Gastrocnemius medialis (tissue), 4 donors: Measurements from ENCODE around the gene WDR45B. TPM values are rescaled to one million over a fixed set of nuclear protein-coding genes. Genes with fewer than 3 reads are reported as not detected.
A peak's percentile ranks its signal among the peaks of the same experiment; 100 is the strongest.
"Not testable (repeated sequence)": the region's sequence is repeated elsewhere in the genome, so short reads cannot be mapped to it uniquely, and the experiment has no call there.

ENCODE experiments used
- ATAC-seq, 2 donors: fragments of 150-250 bp; one replicate each; pipeline ENCODE4 v1.9.1; 2016
- DNase-seq, 2 donors: peaks; one replicate each; pipeline ENCODE4 v3.0.0-alpha.2; 2019
- H3K27ac ChIP-seq, 4 donors: fragments of 200-600 bp; sonication (generic); 1 replicate in 1 of 4; 2 replicates in 3 of 4; pipeline ENCODE4 v1.5.1; 2016 to 2018; ENCODE audit warnings: mild to moderate bottlenecking in 2 of 4, moderate library complexity in 1 of 4
- H3K27me3 ChIP-seq, 3 donors: fragments of 200-600 bp; sonication (generic) in 2 of 3; 1 replicate in 1 of 3; 2 replicates in 2 of 3; pipeline versions ENCODE4 v1.5.1 to v1.6.0; 2016 to 2019; ENCODE audit warnings: mild to moderate bottlenecking in 1 of 3, moderate library complexity in 1 of 3
- H3K36me3 ChIP-seq, 2 donors: fragments of 200-600 bp; sonication (generic) in 1 of 2; one replicate each; pipeline ENCODE4 v1.5.1; 2017 to 2018
- H3K4me1 ChIP-seq, 2 donors: fragments of 200-600 bp; sonication (generic) in 1 of 2; one replicate each; pipeline ENCODE4 v1.5.1; 2016 to 2017; ENCODE audit warnings: mild to moderate bottlenecking in 2 of 2
- H3K4me3 ChIP-seq, 4 donors: fragments of 200-600 bp; sonication (generic) in 3 of 4; 1 replicate in 1 of 4; 2 replicates in 3 of 4; pipeline ENCODE4 v1.5.1; 2016 to 2019; ENCODE audit warnings: mild to moderate bottlenecking in 2 of 4
- H3K9me3 ChIP-seq, 3 donors: fragments of 200-600 bp; sonication (generic) in 2 of 3; 1 replicate in 1 of 3; 2 replicates in 2 of 3; pipeline ENCODE4 v1.5.1; 2016 to 2019
- CTCF ChIP-seq, 5 experiments: fragments of 450-650 bp in 3 of 5; fragments of 200-600 bp in 2 of 5; sonication (generic) in 2 of 5; IDR thresholded peaks in 4 of 5; conservative IDR thresholded peaks in 1 of 5; 1 replicate in 4 of 5; 2 replicates in 1 of 5; pipeline ENCODE4 v1.5.1; 2016 to 2019; ENCODE audit warnings: antibody characterized with exemption in 5 of 5, mild to moderate bottlenecking in 3 of 5, moderate library complexity in 3 of 5
- POLR2A ChIP-seq, 2 donors: fragments of 450-650 bp; IDR thresholded peaks; one replicate each; pipeline ENCODE4 v1.6.1; 2017; ENCODE audit warnings: antibody characterized with exemption in 2 of 2, mild to moderate bottlenecking in 2 of 2, moderate library complexity in 2 of 2
- in situ Hi-C, 4 donors: fragments of 200-750 bp; cut with MboI; loops; one replicate each; pipeline versions ENCODE4 v1.15.0 to v1.8.0; 2017; ENCODE audit warnings: low sequenced_read_pairs in 4 of 4
- intact Hi-C: fragments of 100-400 bp; cut with DNase I; formaldehyde crosslinking; loops from one replicate; pipeline ENCODE4 v1.15.1; 2023; ENCODE audit warnings: low total_unique reads
- total RNA-seq, 4 donors: library from RNA; depleted of rRNA; stranded (reverse); fragments of >200 nt; gene quantifications; one replicate each; pipeline versions ENCODE4 v1.1.0 to v1.2.3, GENCODE V29; 2016

The WDR45B gene
- total RNA-seq, 4 donors from 2014 or later = 28.0 to 39.2 (median 34.8) TPM

DNA sequence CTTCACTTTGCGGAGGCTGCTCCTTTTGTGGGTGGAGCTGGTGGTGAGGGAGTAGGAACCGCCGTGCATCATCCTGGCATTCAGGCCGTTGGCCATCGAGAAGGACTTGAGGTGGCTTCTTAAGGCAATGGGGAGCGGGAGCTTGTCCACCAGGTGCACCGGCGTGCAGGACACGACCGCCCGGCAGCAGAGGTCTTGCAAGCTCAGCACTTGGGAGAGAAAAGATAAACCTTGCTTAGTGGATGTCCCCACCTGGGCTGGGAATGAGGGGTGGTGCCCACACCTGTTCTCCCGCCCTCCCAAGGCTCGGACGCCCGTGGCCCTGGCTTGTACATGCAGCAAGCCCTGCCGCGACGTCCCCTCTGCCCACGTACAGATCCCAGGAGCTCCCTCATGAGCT, 9.7 kb upstream of the WDR45B start:
- no peak for DNase-seq
- peaks cover 0 to 8% of the 10 kb centered on the region in 2 donors for H3K36me3 ChIP-seq
- intact Hi-C loops (no loop called here), in situ Hi-C loops (loop anchor here in 3 of 4 donors (10.0 to 25.0 kb wide), 2 partner anchors 97 to 104 kb away; partner anchors contain the start of gene TBCD (in 3 of the 3))
- H3K27ac ChIP-seq = no peak overlapping the region
- ATAC-seq = no peak
- H3K4me3 ChIP-seq = no peak overlapping the region
- H3K9me3 ChIP-seq = no peaks in the 10 kb centered on the region
- H3K27me3 ChIP-seq = no peaks in the 10 kb centered on the region
- TF ChIP-seq CTCF (IDR thresholded peaks at IDR 0.05 in 4 of 5, conservative IDR thresholded peaks at IDR 0.05 in 1 of 5) (no peak), POLR2A (IDR thresholded peaks at IDR 0.05) (no peak)
- H3K4me1 ChIP-seq = no peaks in the 10 kb centered on the region

GRCh38 chr17:82656266-82656665, 8.0 kb upstream of the WDR45B start:
- in situ Hi-C loops (loop anchor here in 3 of 4 donors (10.0 to 25.0 kb wide), 2 partner anchors 99 to 106 kb away; partner anchors contain the start of gene TBCD (in 3 of the 3)), intact Hi-C loops (no loop called here)
- no peak for ATAC-seq
- peaks cover 0 to 4% of the 10 kb centered on the region in 2 donors for H3K4me1 ChIP-seq
- DNase-seq = no peak
- peaks cover 0 to 8% of the 10 kb centered on the region in 2 donors for H3K36me3 ChIP-seq
- H3K27me3 ChIP-seq = no peaks in the 10 kb centered on the region
- no peaks in the 10 kb centered on the region for H3K9me3 ChIP-seq
- H3K27ac ChIP-seq = no peak overlapping the region
- no peak for TF ChIP-seq POLR2A (IDR thresholded peaks at IDR 0.05)
- no peak overlapping the region for H3K4me3 ChIP-seq

DNA sequence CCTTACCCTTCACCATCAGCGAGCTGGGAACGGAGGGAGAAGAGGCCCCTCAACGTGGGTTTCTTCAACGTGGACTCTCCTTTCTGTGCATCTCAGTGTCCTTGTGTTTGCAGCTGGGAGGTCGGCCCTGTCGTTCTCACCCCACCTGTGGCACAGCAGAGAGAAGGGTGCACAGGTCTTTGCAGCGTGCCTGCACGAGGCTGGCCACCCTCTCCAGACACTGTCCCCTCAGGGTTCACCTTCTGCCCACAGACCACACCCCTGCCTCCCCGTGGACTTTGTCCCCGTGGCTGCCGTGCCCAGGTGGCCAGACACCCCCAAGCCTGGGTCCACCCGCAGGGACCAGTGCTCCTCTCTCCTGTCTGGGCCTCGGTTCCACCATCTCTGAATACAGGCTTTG, 7.3 kb upstream of the WDR45B start:
- intact Hi-C loops = no loop called here
- ATAC-seq = no peak
- TF ChIP-seq CTCF (IDR thresholded peaks at IDR 0.05 in 4 of 5, conservative IDR thresholded peaks at IDR 0.05 in 1 of 5) = no peak
- no peak for TF ChIP-seq POLR2A (IDR thresholded peaks at IDR 0.05)
- in situ Hi-C loops = loop anchor here in 3 of 4 donors (10.0 to 25.0 kb wide), 2 partner anchors 99 to 107 kb away; partner anchors contain the start of gene TBCD (in 3 of the 3)
- H3K27me3 ChIP-seq = no peaks in the 10 kb centered on the region
- no peaks in the 10 kb centered on the region for H3K9me3 ChIP-seq
- H3K4me3 ChIP-seq = no peak overlapping the region
- H3K36me3 ChIP-seq = peaks cover 0 to 8% of the 10 kb centered on the region in 2 donors
- H3K27ac ChIP-seq = peak overlapping the region in 2 of 4 donors; percentile 45 to 54
- peaks cover 0 to 6% of the 10 kb centered on the region in 2 donors for H3K4me1 ChIP-seq
- DNase-seq = no peak

- H3K9me3 ChIP-seq = no peaks in the 10 kb centered on the region
- no peak overlapping the region for H3K4me3 ChIP-seq
- in situ Hi-C loops (loop anchor here in 3 of 4 donors (10.0 to 25.0 kb wide), 2 partner anchors 100 to 107 kb away; partner anchors contain the start of gene TBCD (in 3 of the 3)), intact Hi-C loops (no loop called here)
- DNase-seq (no peak), ATAC-seq (no peak)
- H3K4me1 ChIP-seq = peaks cover 0 to 6% of the 10 kb centered on the region in 2 donors
- no peaks in the 10 kb centered on the region for H3K27me3 ChIP-seq
- peaks cover 0 to 8% of the 10 kb centered on the region in 2 donors for H3K36me3 ChIP-seq
- H3K27ac ChIP-seq = peak overlapping the region; percentile 34 to 54 (median 44)
- TF ChIP-seq CTCF (IDR thresholded peaks at IDR 0.05 in 4 of 5, conservative IDR thresholded peaks at IDR 0.05 in 1 of 5) = no peak
- no peak for TF ChIP-seq POLR2A (IDR thresholded peaks at IDR 0.05)
Measured at GRCh38 chr17:82655038-82655479, 6.8 kb upstream of the WDR45B start.

DNA sequence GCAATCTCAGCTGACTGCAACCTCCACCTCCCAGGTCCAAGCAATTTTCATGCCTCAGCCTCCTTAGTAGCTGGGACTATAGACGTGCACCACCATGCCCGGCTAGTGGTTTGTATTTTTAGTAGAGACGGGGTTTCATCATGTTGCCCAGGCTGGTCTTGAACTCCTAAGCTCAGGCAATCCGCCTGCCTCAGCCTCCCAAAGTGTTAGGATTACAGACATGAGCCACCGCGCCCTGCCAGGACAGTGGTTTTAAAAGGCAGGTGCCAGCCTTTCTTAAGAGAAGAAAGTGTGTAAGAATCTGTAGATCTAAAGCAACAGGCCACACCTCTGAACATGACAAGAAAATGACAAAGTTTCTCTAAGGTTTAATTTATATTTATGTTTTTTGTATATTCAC, 6.4 kb upstream of the WDR45B start:
- H3K27ac ChIP-seq = peak overlapping the region; percentile 34 to 54 (median 44)
- H3K36me3 ChIP-seq, H3K27me3 ChIP-seq, intact Hi-C loops, H3K9me3 ChIP-seq, DNase-seq, H3K4me3 ChIP-seq, H3K4me1 ChIP-seq, ATAC-seq: not testable (repeated sequence)
- in situ Hi-C loops = loop anchor here in 3 of 4 donors (10.0 to 25.0 kb wide), 2 partner anchors 100 to 108 kb away; partner anchors contain the start of gene TBCD (in 3 of the 3)
